NB4 (cell line): ENCODE measurements around the gene DLG3.

Experiments
- DNase-seq: peaks from one replicate; pipeline ENCODE4 v3.0.0; 2010; ENCODE audit warnings: low read depth
- H3K4me3 ChIP-seq: one replicate; pipeline ENCODE4 v1.5.1; 2011; ENCODE audit warnings: mild to moderate bottlenecking, low read depth, low read length, moderate library complexity
- MYC ChIP-seq: IDR thresholded peaks from 2 replicates; pipeline ENCODE4 v1.6.1; 2011; ENCODE audit warnings: low read depth, low read length
- POLR2A ChIP-seq: IDR thresholded peaks from 2 replicates; pipeline ENCODE4 v1.6.1; 2011; ENCODE audit warnings: mild to moderate bottlenecking; ENCODE audit not compliant: insufficient read length; ENCODE audit errors: extremely low read depth
- TF ChIP-seq, protein P1 (sequence below): IDR thresholded peaks from 2 replicates; pipeline ENCODE4 v1.6.1; 2011; ENCODE audit warnings: low read depth, low read length
- TF ChIP-seq, protein P2 (sequence below): IDR thresholded peaks from one replicate; pipeline ENCODE4 v1.5.1; 2012; ENCODE audit warnings: low read depth, low read length

DLG3 gene

DNA sequence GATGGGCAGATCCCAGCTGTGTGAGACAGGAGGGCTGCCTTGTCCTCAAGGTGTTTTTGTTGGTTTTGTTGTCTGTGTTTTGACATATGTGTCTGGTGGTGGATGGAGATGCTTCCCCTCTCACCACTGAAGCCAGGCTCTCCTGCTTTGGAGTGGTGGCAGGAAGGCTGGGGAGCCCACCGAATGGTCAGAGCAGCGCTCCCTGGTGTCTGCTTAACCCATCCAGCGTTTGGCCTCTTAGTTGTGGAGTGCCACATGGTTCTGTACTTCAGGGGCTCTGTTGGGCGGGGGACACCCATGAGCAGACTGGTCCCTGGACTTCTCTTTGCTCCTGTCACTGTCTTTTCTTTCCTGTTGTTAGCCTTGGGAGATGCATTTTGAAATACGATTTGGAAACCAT lies 51.9 kb downstream of the DLG3 start:
- H3K4me3 ChIP-seq, result no peak overlapping the region
- TF ChIP-seq, protein P1, sequence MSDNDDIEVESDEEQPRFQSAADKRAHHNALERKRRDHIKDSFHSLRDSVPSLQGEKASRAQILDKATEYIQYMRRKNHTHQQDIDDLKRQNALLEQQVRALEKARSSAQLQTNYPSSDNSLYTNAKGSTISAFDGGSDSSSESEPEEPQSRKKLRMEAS, result no peak
- TF ChIP-seq MYC (no peak), POLR2A (no peak)
- TF ChIP-seq, protein P2, sequence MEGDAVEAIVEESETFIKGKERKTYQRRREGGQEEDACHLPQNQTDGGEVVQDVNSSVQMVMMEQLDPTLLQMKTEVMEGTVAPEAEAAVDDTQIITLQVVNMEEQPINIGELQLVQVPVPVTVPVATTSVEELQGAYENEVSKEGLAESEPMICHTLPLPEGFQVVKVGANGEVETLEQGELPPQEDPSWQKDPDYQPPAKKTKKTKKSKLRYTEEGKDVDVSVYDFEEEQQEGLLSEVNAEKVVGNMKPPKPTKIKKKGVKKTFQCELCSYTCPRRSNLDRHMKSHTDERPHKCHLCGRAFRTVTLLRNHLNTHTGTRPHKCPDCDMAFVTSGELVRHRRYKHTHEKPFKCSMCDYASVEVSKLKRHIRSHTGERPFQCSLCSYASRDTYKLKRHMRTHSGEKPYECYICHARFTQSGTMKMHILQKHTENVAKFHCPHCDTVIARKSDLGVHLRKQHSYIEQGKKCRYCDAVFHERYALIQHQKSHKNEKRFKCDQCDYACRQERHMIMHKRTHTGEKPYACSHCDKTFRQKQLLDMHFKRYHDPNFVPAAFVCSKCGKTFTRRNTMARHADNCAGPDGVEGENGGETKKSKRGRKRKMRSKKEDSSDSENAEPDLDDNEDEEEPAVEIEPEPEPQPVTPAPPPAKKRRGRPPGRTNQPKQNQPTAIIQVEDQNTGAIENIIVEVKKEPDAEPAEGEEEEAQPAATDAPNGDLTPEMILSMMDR, result no peak
- DNase-seq, result no peak

DNA sequence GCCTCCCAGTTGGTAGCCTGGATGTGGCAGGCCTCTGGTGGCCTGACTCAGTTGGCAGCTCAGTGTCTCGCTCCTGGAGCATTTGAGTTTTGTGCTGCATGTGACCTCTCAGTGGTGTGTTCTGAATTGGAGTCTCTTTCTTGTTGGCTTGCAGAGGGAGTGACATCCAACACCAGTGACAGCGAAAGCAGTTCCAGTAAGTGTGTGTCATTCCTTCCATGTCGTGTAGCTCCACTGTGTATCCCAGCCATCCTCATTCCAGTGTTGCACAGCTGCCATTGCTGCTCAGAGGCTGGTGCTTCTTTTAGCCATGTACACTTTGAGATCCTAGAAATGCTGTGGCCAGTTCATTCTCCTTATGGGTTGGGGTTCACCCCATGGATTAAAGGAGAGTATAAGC lies 52.4 kb downstream of the DLG3 start:
- TF ChIP-seq, protein P2, result no peak
- no peak for TF ChIP-seq POLR2A
- TF ChIP-seq, protein P1, result no peak
- TF ChIP-seq MYC, result no peak
- no peak overlapping the region for H3K4me3 ChIP-seq
- no peak for DNase-seq

DNA sequence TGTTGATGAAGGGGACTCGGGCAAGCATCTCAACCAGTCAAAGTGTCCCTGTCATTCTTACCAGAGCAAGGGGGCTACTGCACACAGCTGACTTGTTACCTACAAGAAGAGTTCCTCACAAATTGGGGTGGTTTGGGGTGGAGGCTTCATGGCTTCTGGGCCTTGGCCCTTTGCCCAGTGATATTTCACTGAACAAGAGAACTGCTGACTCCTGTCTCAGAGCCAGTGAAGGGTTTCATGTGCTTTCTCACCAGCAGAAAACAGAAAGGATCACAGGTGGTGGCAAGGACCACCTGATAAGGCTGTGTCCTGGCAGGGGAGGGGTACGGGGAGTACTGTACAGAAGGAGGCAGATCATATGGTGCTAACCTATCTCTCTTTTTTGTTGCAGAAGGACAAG lies 53.5 kb downstream of the DLG3 start:
- TF ChIP-seq POLR2A (no peak), MYC (no peak)
- TF ChIP-seq, protein P1, result no peak
- TF ChIP-seq, protein P2, result no peak
- no peak for DNase-seq
- no peak overlapping the region for H3K4me3 ChIP-seq

DNA sequence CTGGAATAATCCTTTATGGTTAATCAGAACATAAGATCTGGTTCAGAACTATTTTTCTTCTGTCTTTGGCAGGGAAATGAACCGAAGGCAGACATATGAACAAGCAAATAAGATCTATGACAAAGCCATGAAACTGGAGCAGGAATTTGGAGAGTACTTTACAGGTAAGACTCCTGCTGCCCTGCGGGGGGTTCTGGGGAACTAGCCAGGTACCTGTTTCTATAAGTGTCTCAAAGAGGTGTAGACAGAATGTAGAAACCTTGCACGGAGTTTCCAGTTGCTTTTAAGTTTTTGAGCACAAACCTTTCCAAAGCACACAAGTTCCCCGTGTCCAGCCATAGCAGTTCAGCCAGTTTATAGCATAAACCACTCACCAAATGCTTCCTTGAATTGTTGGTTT lies 56.2 kb downstream of the DLG3 start:
- TF ChIP-seq MYC, result no peak
- TF ChIP-seq, protein P2, result no peak
- TF ChIP-seq POLR2A, result no peak
- TF ChIP-seq, protein P1, result no peak
- H3K4me3 ChIP-seq, result no peak overlapping the region
- no peak for DNase-seq

DNA sequence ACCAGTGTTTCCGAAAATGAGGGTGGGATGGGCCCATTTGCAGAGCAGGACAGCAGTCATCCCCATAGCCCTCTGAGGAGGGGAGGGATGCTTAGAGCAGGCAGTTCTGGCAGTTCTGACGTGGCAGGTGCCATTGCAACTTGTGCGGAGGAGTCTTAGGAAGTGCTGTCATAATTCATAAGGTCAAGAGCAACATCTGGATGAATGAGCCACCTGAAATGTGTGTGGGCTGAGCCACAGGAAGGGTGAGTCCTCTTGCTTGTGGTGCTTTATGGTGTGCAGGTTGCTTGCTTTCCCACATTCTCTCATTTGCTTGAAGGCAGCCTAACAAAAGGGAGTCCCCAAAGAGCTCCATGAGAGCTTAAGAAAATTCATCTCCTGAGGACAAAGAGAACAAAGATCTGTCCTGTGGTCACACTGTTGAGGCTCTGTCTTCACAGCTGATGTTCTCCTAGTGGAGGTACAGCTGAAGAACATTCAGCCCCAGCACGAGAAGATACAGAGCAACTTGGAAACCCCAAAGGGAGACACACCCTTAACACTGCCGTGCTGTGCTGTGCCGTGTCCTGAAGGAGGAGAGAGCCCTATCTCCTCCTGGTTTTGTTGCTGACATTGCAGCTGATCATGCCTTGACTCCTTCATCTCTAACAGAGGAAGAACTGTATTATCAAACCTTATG lies 60.3 kb downstream of the DLG3 start:
- TF ChIP-seq MYC (no peak), POLR2A (no peak)
- TF ChIP-seq, protein P2, result no peak
- TF ChIP-seq, protein P1, result no peak
- no peak for DNase-seq
- H3K4me3 ChIP-seq, result no peak overlapping the region
